DOHH2 (cell line): Measurements from ENCODE around the gene PDRG1.

Experiments
- H3F3A ChIP-seq: fragments of 200-600 bp; sonication (generic), shearing (Covaris generic); 2 replicates; pipeline ENCODE4 v1.6.0; 2016; ENCODE audit warnings: antibody characterized with exemption, mild to moderate bottlenecking; ENCODE audit not compliant: control insufficient read depth, insufficient read depth
- H3K27ac ChIP-seq: fragments of 200-600 bp; sonication (generic); 2 replicates; pipeline ENCODE4 v1.5.1; 2014; ENCODE audit warnings: low read depth, mild to moderate bottlenecking, low read length, moderate library complexity
- H3K27me3 ChIP-seq: fragments of 200-600 bp; sonication (generic); 2 replicates; pipeline ENCODE4 v1.6.1; 2014; ENCODE audit warnings: mild to moderate bottlenecking, low read length, mixed read lengths; ENCODE audit not compliant: control insufficient read depth
- H3K36me3 ChIP-seq: fragments of 200-600 bp; sonication (generic); 2 replicates; pipeline ENCODE4 v1.6.1; 2014; ENCODE audit warnings: mild to moderate bottlenecking, low read length, moderate library complexity, mixed read lengths; ENCODE audit not compliant: control insufficient read depth
- H3K4me1 ChIP-seq: fragments of 200-600 bp; sonication (generic); 2 replicates; pipeline ENCODE4 v1.6.1; 2014; ENCODE audit warnings: mild to moderate bottlenecking, low read length, mixed read lengths; ENCODE audit not compliant: control insufficient read depth
- H3K4me2 ChIP-seq: fragments of 200-600 bp; sonication (generic); 2 replicates; pipeline ENCODE4 v1.6.0; 2014; ENCODE audit warnings: mild to moderate bottlenecking, low read length, moderate library complexity
- H3K4me3 ChIP-seq: fragments of 200-600 bp; sonication (generic); 2 replicates; pipeline ENCODE4 v1.5.1; 2014; ENCODE audit warnings: mild to moderate bottlenecking, low read length, mixed read lengths
- H3K79me2 ChIP-seq: fragments of 200-600 bp; sonication (generic); 2 replicates; pipeline ENCODE4 v1.6.1; 2014; ENCODE audit warnings: mild to moderate bottlenecking, low read length, mixed read lengths; ENCODE audit not compliant: control insufficient read depth
- H3K9me2 ChIP-seq: fragments of 200-600 bp; sonication (generic); replicated peaks from 2 replicates; pipeline ENCODE4 v1.6.1; 2014; ENCODE audit warnings: mild to moderate bottlenecking, low read length, mixed read lengths; ENCODE audit not compliant: control insufficient read depth
- H3K9me3 ChIP-seq: fragments of 200-600 bp; sonication (generic); 2 replicates; pipeline ENCODE4 v1.6.1; 2014; ENCODE audit warnings: antibody characterized with exemption, low read length, mixed read lengths; ENCODE audit not compliant: control insufficient read depth, insufficient read depth
- H4K20me1 ChIP-seq: fragments of 200-600 bp; sonication (generic); 2 replicates; pipeline ENCODE4 v1.6.0; 2014; ENCODE audit warnings: low read depth, mild to moderate bottlenecking, antibody characterized with exemption, low read length, moderate library complexity; ENCODE audit not compliant: control insufficient read depth, insufficient read depth
- EZH2phosphoT487 ChIP-seq: fragments of 200-600 bp; sonication (generic); IDR thresholded peaks from 2 replicates; pipeline ENCODE4 v1.6.1; 2017; ENCODE audit warnings: borderline replicate concordance, mild to moderate bottlenecking, antibody characterized with exemption, low read length, moderate library complexity, mixed read lengths
- TF ChIP-seq, protein P1 (sequence below): fragments of 200-600 bp; sonication (generic); IDR thresholded peaks from one replicate; pipeline ENCODE4 v1.5.1; 2014; ENCODE audit warnings: antibody characterized with exemption, mild to moderate bottlenecking, low read depth, low read length; ENCODE audit not compliant: poor library complexity, severe bottlenecking

PDRG1 gene

GRCh38 chr20:31989030-31989645, 37.3 kb upstream of the PDRG1 start:
- Histone ChIP-seq H3K4me2 (no peak overlapping the region), H4K20me1 (no peaks in the 10 kb centered on the region), H3K4me3 (no peak overlapping the region), H3K4me1 (no peaks in the 10 kb centered on the region), H3K9me2 (no peaks in the 10 kb centered on the region), H3K9me3 (no peaks in the 10 kb centered on the region), H3K27ac (no peak overlapping the region), H3F3A (no peaks in the 10 kb centered on the region), H3K27me3 (peaks cover 22% of the 10 kb centered on the region), H3K36me3 (no peaks in the 10 kb centered on the region), H3K79me2 (no peaks in the 10 kb centered on the region)
- TF ChIP-seq, protein P1, sequence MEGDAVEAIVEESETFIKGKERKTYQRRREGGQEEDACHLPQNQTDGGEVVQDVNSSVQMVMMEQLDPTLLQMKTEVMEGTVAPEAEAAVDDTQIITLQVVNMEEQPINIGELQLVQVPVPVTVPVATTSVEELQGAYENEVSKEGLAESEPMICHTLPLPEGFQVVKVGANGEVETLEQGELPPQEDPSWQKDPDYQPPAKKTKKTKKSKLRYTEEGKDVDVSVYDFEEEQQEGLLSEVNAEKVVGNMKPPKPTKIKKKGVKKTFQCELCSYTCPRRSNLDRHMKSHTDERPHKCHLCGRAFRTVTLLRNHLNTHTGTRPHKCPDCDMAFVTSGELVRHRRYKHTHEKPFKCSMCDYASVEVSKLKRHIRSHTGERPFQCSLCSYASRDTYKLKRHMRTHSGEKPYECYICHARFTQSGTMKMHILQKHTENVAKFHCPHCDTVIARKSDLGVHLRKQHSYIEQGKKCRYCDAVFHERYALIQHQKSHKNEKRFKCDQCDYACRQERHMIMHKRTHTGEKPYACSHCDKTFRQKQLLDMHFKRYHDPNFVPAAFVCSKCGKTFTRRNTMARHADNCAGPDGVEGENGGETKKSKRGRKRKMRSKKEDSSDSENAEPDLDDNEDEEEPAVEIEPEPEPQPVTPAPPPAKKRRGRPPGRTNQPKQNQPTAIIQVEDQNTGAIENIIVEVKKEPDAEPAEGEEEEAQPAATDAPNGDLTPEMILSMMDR: no peak
- no peak for TF ChIP-seq EZH2phosphoT487

DNA sequence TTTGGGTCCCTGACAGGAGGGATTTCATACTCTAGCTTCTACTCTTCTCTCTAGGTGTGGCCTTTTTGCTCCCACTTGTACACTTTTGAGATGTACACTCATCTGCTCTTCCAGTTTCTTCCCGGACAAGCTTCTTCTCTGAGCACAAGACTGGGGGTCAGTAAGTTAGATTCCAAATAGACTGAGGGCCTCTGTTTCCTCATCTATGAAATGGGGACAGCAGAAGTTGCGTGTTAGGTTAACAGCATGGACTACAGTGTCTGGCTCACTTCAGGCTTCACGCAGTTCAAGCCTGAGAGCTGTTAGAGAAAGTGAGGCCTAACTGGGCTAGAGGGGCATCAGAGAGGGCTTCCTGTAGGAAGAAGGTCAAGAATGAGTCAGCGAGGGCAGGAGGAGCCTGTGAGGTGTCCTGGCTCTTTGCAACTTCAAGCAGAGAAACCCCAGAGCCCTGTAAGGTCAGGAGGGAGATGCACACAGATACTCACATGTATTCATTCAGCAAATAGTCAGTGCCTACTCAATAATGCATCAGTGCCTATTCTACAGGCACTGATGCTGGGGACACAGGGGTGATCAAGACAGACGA, 36.7 kb upstream of the PDRG1 start:
- no peaks in the 10 kb centered on the region for H3K4me1 ChIP-seq
- TF ChIP-seq EZH2phosphoT487: no peak
- TF ChIP-seq, protein P1: no peak
- H3K4me2 ChIP-seq: no peak overlapping the region
- H3K9me3 ChIP-seq: no peaks in the 10 kb centered on the region
- H3K9me2 ChIP-seq: no peaks in the 10 kb centered on the region
- no peak overlapping the region for H3K27ac ChIP-seq
- H3K79me2 ChIP-seq: no peaks in the 10 kb centered on the region
- H4K20me1 ChIP-seq: no peaks in the 10 kb centered on the region
- H3F3A ChIP-seq: no peaks in the 10 kb centered on the region
- H3K36me3 ChIP-seq: no peaks in the 10 kb centered on the region
- H3K27me3 ChIP-seq: peaks cover 16% of the 10 kb centered on the region
- H3K4me3 ChIP-seq: no peak overlapping the region

- Histone ChIP-seq H3K4me3 (no peak overlapping the region), H3K9me3 (no peaks in the 10 kb centered on the region), H3K4me1 (no peaks in the 10 kb centered on the region), H3K36me3 (no peaks in the 10 kb centered on the region), H3K27ac (no peak overlapping the region), H3K4me2 (no peak overlapping the region), H3K27me3 (peaks cover 15% of the 10 kb centered on the region), H4K20me1 (no peaks in the 10 kb centered on the region), H3K79me2 (no peaks in the 10 kb centered on the region), H3F3A (no peaks in the 10 kb centered on the region), H3K9me2 (no peaks in the 10 kb centered on the region)
- TF ChIP-seq, protein P1: no peak
- no peak for TF ChIP-seq EZH2phosphoT487
Observed at GRCh38 chr20:31987744-31988143, 35.9 kb upstream of the PDRG1 start.
